Astrocyte of the spinal cord (primary cell): Measurements from ENCODE around the gene RNLS.

Experiments
- DNase-seq: peaks from one replicate; pipeline ENCODE4 v3.0.0; 2011; ENCODE audit warnings: low read depth, low spot score
- H3K4me3 ChIP-seq: 2 replicates; pipeline ENCODE4 v1.5.1; 2011; ENCODE audit warnings: low read depth, mild to moderate bottlenecking, low read length, moderate library complexity
- in situ Hi-C: cut with HindIII; loops from 2 replicates; pipeline ENCODE4 v1.10.0; 2017; ENCODE audit warnings: low sequenced_read_pairs
- TF ChIP-seq, protein P1 (sequence below): IDR thresholded peaks from 2 replicates; pipeline ENCODE4 v1.5.1; 2012; ENCODE audit warnings: low read depth, mild to moderate bottlenecking, low read length, inconsistent platforms

The RNLS gene

GRCh38 chr10:88536437-88536836 lies 46.7 kb downstream of the RNLS start:
- no peak for DNase-seq
- in situ Hi-C loops = no loop called here
- H3K4me3 ChIP-seq = no peak overlapping the region
- TF ChIP-seq, protein P1, sequence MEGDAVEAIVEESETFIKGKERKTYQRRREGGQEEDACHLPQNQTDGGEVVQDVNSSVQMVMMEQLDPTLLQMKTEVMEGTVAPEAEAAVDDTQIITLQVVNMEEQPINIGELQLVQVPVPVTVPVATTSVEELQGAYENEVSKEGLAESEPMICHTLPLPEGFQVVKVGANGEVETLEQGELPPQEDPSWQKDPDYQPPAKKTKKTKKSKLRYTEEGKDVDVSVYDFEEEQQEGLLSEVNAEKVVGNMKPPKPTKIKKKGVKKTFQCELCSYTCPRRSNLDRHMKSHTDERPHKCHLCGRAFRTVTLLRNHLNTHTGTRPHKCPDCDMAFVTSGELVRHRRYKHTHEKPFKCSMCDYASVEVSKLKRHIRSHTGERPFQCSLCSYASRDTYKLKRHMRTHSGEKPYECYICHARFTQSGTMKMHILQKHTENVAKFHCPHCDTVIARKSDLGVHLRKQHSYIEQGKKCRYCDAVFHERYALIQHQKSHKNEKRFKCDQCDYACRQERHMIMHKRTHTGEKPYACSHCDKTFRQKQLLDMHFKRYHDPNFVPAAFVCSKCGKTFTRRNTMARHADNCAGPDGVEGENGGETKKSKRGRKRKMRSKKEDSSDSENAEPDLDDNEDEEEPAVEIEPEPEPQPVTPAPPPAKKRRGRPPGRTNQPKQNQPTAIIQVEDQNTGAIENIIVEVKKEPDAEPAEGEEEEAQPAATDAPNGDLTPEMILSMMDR = no peak

- in situ Hi-C loops = no loop called here
- TF ChIP-seq, protein P1 = no peak
- no peak for DNase-seq
- no peak overlapping the region for H3K4me3 ChIP-seq
Measured at GRCh38 chr10:88534072-88534665, 48.9 kb downstream of the RNLS start.

GRCh38 chr10:88531392-88532052 lies 51.6 kb downstream of the RNLS start:
- TF ChIP-seq, protein P1 = no peak
- no peak overlapping the region for H3K4me3 ChIP-seq
- DNase-seq = no peak
- in situ Hi-C loops = no loop called here

DNA sequence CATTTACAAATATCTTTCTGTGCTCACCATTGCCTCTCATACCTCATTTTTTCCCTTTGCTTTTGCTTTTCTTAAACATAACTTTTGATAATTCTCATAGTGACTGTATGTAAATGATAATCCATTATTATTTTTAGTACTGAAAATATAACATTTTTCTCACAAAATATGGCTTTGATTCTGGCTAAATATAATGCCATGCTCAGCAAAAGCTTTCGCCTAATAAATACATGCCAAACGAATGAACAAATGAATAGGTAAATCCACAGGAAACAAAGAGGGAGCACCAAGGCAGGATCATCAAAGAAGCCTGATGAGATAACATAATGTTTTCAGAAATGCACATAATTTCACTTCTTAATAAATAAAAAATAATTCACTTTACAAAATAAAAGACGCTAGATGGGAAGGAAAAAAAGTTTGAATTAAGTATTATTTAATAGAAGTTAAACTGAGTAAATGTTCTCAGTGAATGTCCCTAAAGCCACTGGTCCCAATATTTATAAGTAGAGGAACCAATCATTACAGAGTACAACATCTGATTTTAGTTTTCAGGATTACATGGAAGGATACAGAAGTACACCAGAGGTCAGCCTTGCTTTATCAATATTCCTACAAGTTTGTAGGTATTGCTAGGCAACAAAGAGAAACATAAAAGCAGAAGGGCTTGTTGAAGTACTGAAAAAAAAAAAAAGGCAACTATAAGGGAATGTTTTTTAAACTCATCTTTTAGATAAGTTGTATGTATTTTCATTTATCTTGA lies 52.3 kb downstream of the RNLS start:
- no peak for DNase-seq
- no peak overlapping the region for H3K4me3 ChIP-seq
- TF ChIP-seq, protein P1 = no peak
- in situ Hi-C loops = no loop called here

DNA sequence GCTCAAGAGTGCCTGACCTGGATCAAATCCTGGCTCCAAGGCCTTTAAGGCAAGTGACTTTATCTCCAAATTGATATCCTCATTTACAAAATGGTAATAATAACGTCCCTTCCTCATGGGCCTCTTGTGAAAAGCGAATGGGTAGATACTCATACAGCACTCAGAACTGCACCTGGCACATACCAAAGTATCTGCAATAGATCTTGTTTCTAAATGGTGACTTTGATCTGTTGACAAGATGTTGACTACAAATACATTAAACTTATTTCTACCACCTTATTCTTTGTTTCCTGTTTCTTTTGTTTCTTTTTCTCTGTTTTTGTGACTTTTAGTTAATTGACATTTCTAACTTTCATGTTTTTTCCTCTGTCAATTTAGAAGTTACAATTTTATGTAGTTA lies 53.0 kb downstream of the RNLS start:
- H3K4me3 ChIP-seq = no peak overlapping the region
- TF ChIP-seq, protein P1 = no peak
- in situ Hi-C loops = no loop called here
- DNase-seq = no peak

- no peak for DNase-seq
- in situ Hi-C loops = no loop called here
- TF ChIP-seq, protein P1 = no peak
- H3K4me3 ChIP-seq = no peak overlapping the region
Measured at GRCh38 chr10:88528806-88529570, 54.1 kb downstream of the RNLS start.
